ENCODE measurements around the gene SOS2. TPM values are rescaled to one million over a fixed set of nuclear protein-coding genes. Genes with fewer than 3 reads are reported as not detected.

Gene SOS2
- total RNA-seq, 2 donors from 2014 or later, result 38.7 to 40.2 TPM

DNA sequence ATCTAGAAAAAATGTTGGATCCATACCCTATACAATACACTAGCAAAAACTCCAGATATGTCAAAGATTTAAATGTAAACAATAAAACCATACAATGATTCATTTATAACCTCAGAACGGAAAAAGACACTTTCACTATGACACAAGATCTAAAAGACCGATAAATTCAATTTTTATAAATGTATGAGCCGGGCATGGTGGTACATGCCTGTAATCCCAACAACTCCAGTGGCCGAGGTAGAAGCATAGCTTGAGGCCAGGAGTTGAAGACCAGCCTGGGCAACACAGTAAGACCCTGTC is 2.5 kb upstream of the SOS2 start:
- Histone ChIP-seq H3K4me3 (no peak overlapping the region), H3K27ac (no peak overlapping the region), H3K9me3 (no peaks in the 10 kb centered on the region), H3K4me1 (ENCODE audit: control insufficient read depth in 1 of 2, low read depth in 2 of 2) (peaks cover 16 to 32% of the 10 kb centered on the region in 2 donors), H3K27me3 (replicated peaks; ENCODE audit: insufficient read depth) (no peaks in the 10 kb centered on the region), H3K36me3 (no peaks in the 10 kb centered on the region)
- TF ChIP-seq, protein P1, sequence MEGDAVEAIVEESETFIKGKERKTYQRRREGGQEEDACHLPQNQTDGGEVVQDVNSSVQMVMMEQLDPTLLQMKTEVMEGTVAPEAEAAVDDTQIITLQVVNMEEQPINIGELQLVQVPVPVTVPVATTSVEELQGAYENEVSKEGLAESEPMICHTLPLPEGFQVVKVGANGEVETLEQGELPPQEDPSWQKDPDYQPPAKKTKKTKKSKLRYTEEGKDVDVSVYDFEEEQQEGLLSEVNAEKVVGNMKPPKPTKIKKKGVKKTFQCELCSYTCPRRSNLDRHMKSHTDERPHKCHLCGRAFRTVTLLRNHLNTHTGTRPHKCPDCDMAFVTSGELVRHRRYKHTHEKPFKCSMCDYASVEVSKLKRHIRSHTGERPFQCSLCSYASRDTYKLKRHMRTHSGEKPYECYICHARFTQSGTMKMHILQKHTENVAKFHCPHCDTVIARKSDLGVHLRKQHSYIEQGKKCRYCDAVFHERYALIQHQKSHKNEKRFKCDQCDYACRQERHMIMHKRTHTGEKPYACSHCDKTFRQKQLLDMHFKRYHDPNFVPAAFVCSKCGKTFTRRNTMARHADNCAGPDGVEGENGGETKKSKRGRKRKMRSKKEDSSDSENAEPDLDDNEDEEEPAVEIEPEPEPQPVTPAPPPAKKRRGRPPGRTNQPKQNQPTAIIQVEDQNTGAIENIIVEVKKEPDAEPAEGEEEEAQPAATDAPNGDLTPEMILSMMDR (IDR thresholded peaks at IDR 0.05), result no peak
- DNase-seq (ENCODE audit: low spot score) (no peak), ATAC-seq (ENCODE audit: insufficient number of reproducible peaks, low FRiP score, low read depth) (no peak)

DNA sequence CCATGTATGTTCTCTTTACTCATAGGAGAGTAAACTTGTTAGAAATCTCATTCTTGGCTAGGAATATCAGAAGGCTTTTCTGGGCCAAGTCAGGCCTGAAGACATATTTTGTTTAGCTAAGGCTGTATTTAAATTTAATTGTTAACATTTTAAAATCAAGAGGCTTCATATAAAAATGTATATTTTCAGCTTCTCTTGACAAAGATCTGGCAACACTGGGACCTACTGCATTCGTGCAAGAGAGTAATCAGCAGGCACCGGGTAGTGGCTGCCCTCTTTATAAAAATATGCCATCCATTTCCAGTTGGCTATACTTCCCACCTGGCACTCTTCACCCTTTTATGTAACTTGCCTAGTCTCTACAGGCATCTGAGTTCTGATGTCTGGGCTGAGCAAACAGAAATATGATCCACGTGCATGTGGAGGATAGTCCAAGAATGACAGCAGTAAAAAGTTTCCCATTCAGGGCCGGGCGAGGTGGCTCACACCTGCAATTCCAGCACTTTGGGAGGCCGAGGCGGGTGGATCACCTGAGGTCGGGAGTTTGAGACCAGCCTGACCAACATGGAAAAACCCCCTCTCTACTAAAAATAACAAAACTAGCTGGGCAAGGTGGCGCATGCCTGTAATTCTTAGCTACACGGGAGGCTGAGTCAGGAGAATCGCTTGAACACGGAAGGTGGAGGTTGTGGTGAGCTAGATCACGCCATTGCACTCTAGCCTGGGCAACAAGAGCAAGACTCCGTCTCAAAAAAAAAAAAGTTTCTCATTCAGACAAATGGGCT is 2.0 kb upstream of the SOS2 start:
- Histone ChIP-seq H3K27me3 (replicated peaks; ENCODE audit: insufficient read depth) (no peaks in the 10 kb centered on the region), H3K4me1 (ENCODE audit: control insufficient read depth in 1 of 2, low read depth in 2 of 2) (peaks cover 18 to 38% of the 10 kb centered on the region in 2 donors), H3K27ac (peak overlapping the region in 1 of 2 donors; percentile 97), H3K36me3 (no peaks in the 10 kb centered on the region), H3K9me3 (no peaks in the 10 kb centered on the region), H3K4me3 (no peak overlapping the region)
- TF ChIP-seq, protein P1 (IDR thresholded peaks at IDR 0.05), result no peak
- DNase-seq (ENCODE audit: low spot score), result no peak
- ATAC-seq (ENCODE audit: insufficient number of reproducible peaks, low FRiP score, low read depth), result no peak

DNA sequence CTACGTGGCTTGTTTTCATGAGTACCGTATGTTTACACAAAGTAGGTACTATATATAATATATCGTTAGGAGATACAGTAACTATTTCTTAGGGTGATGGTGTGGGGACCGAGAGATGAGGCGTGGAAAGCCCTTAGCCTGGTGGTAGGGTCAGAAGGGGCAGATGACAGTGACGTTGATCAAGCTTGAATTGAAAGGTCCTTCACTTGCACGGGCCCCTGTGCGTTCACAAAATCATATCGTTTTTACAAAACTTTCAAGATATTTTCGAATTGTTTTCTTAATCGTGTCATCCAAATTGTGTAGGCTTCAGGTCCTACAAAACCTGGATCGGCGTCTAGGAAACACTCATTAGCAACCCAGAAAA is 881 bp upstream of the SOS2 start:
- Histone ChIP-seq H3K9me3 (no peaks in the 10 kb centered on the region), H3K36me3 (no peaks in the 10 kb centered on the region), H3K4me1 (ENCODE audit: control insufficient read depth in 1 of 2, low read depth in 2 of 2) (peaks cover 26 to 49% of the 10 kb centered on the region in 2 donors), H3K27me3 (replicated peaks; ENCODE audit: insufficient read depth) (no peaks in the 10 kb centered on the region), H3K27ac (peak overlapping the region; percentile 96 to 97), H3K4me3 (peak overlapping the region; percentile 82)
- DNase-seq (ENCODE audit: low spot score), result no peak
- no peak for ATAC-seq (ENCODE audit: insufficient number of reproducible peaks, low FRiP score, low read depth)
- TF ChIP-seq, protein P1 (IDR thresholded peaks at IDR 0.05), result no peak

GRCh38 chr14:50230701-50231474 is 490 bp downstream of the SOS2 start:
- peaks cover 36 to 61% of the 10 kb centered on the region in 2 donors for H3K4me1 ChIP-seq (ENCODE audit: control insufficient read depth in 1 of 2, low read depth in 2 of 2)
- no peaks in the 10 kb centered on the region for H3K36me3 ChIP-seq

DNA sequence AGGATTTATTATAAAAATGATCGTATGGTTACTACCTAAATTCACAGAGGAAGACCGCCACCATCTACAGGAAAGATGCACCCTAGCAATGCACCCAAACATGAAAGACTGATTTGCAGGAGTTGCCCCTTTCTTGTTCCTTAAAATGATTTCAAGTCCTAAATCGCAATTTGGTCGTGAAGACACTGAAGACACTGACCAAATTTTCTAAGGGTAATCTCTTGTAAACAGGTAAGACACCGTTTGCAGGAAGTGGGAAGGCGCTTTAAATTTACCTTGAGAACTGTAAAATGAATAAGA is 1.0 kb downstream of the SOS2 start:
- DNase-seq (ENCODE audit: low spot score), result no peak
- TF ChIP-seq, protein P1 (IDR thresholded peaks at IDR 0.05), result no peak
- H3K36me3 ChIP-seq, result no peaks in the 10 kb centered on the region
- H3K27me3 ChIP-seq (replicated peaks; ENCODE audit: insufficient read depth), result no peaks in the 10 kb centered on the region
- no peak for ATAC-seq (ENCODE audit: insufficient number of reproducible peaks, low FRiP score, low read depth)
- peak overlapping the region; percentile 96 to 97 for H3K27ac ChIP-seq
- peaks cover 39 to 66% of the 10 kb centered on the region in 2 donors for H3K4me1 ChIP-seq (ENCODE audit: control insufficient read depth in 1 of 2, low read depth in 2 of 2)
- H3K4me3 ChIP-seq, result peak overlapping the region; percentile 82
- H3K9me3 ChIP-seq, result no peaks in the 10 kb centered on the region

More at GRCh38 chr14:50230701-50231474, 490 bp downstream of the SOS2 start:
- Histone ChIP-seq H3K4me3 (peak overlapping the region; percentile 82), H3K27ac (peak overlapping the region; percentile 96 to 97), H3K27me3 (replicated peaks; ENCODE audit: insufficient read depth) (no peaks in the 10 kb centered on the region), H3K9me3 (no peaks in the 10 kb centered on the region)
- ATAC-seq (ENCODE audit: insufficient number of reproducible peaks, low FRiP score, low read depth) (peak; percentile 26), DNase-seq (ENCODE audit: low spot score) (no peak)
- TF ChIP-seq, protein P1 (IDR thresholded peaks at IDR 0.05), result no peak

Measured in thoracic aorta (tissue), 2 donors.